ENCODE measurements around the gene PRTG. TPM values are rescaled to one million over a fixed set of nuclear protein-coding genes. Genes with fewer than 3 reads are reported as not detected.

PRTG gene
- total RNA-seq, 1 experiment from 2014 or later: not detected

DNA sequence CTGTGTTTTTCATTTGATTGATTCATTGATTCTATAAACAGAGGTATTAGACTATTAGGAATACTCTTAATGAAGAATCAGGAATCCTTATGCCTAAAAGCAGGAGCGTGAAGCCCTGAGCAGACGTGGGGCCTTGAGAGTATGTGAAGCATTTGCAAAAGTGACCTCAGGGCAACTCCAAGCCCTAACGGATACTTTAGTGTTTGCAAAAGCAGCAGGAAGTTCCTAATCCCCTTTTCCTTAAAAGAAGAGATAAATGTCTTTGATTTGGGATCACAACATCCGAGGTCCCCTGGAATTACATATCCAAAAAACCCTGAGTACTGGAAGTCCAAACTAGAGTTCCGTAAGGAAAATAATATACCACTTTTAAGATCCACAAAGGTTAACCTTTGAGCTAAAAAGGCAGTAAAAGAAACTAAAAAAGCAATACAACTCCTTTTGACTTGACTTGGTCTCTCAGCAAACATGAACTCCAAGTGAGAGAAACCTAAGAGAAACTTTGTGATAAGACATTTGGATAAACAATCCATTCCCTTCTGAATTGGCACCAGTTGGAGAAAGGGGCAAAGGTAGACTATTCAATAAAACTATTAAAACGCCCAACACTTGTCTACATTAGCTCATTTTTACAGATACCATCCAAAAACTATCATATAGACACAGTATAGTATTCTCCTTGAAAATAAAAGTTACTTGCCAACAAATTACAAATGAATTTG lies 27.4 kb downstream of the PRTG start:
- no peak overlapping the region for H3K4me2 ChIP-seq (ENCODE audit: low read depth, low read length, poor library complexity, severe bottlenecking)
- no peak overlapping the region for H3K4me3 ChIP-seq (ENCODE audit: low read length)
- no peaks in the 10 kb centered on the region for H3K79me2 ChIP-seq (ENCODE audit: low read length)
- H3K36me3 ChIP-seq (ENCODE audit: insufficient read depth, low read length): no peaks in the 10 kb centered on the region
- H3K9ac ChIP-seq (ENCODE audit: low read length): no peak overlapping the region
- no peaks in the 10 kb centered on the region for H4K20me1 ChIP-seq (ENCODE audit: insufficient read depth, low read depth, low read length)
- no peaks in the 10 kb centered on the region for H3K9me2 ChIP-seq (replicated peaks; ENCODE audit: insufficient read depth, low read length)
- H3K27ac ChIP-seq (ENCODE audit: low read length): no peak overlapping the region
- no peaks in the 10 kb centered on the region for H3K9me3 ChIP-seq (ENCODE audit: low read length)
- no peaks in the 10 kb centered on the region for H3K27me3 ChIP-seq (ENCODE audit: low read length)
- DNase-seq: no peak
- no peak overlapping the region for H2AFZ ChIP-seq (ENCODE audit: low read length)
- no peaks in the 10 kb centered on the region for H3K4me1 ChIP-seq (ENCODE audit: low read length)

DNA sequence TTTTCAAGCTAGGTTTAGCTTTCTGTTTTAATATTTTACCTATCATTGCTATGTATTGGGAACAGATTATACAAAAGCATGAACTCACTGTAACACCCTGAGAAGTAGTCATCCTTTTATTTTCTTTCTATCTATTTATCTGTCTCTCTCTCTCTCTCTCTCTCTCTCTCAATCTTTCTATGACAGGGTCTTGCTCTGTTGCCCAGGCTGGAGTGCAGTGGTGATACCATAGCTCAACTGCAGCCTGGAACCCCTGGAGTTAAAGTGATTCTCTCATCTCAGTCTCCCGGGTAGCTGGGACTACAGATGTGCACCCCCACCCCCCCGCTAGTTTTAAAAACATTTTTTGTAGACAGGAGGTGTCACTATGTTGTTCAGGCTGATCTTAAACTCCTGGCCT lies 28.9 kb downstream of the PRTG start:
- H2AFZ ChIP-seq (ENCODE audit: low read length): no peak overlapping the region
- no peak overlapping the region for H3K4me2 ChIP-seq (ENCODE audit: low read depth, low read length, poor library complexity, severe bottlenecking)
- H3K4me3 ChIP-seq (ENCODE audit: low read length): no peak overlapping the region
- H3K9me3 ChIP-seq (ENCODE audit: low read length): no peaks in the 10 kb centered on the region
- no peaks in the 10 kb centered on the region for H3K79me2 ChIP-seq (ENCODE audit: low read length)
- no peaks in the 10 kb centered on the region for H3K36me3 ChIP-seq (ENCODE audit: insufficient read depth, low read length)
- no peaks in the 10 kb centered on the region for H3K9me2 ChIP-seq (replicated peaks; ENCODE audit: insufficient read depth, low read length)
- no peaks in the 10 kb centered on the region for H4K20me1 ChIP-seq (ENCODE audit: insufficient read depth, low read depth, low read length)
- no peaks in the 10 kb centered on the region for H3K27me3 ChIP-seq (ENCODE audit: low read length)
- no peak overlapping the region for H3K27ac ChIP-seq (ENCODE audit: low read length)
- no peaks in the 10 kb centered on the region for H3K4me1 ChIP-seq (ENCODE audit: low read length)
- no peak for DNase-seq
- H3K9ac ChIP-seq (ENCODE audit: low read length): no peak overlapping the region

DNA sequence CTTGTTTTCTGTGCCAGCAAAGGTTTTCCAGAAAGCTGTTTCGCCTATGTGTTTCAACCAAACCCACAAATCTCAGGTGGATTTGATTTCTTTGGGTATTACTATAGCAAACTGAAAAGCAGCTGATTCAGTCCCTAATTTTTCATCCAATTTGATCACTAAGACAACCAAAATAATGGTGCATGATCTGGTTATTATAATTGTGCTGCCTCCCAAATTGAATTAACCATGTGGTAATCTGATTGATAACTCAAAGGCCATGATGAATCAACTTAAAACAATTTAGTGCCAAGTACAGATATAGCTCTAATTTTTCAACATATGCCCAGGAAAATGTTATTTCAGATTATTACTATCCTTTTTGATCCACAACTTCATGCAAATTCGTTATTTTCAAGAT lies 30.6 kb downstream of the PRTG start:
- Histone ChIP-seq H3K4me3 (ENCODE audit: low read length) (no peak overlapping the region), H3K79me2 (ENCODE audit: low read length) (no peaks in the 10 kb centered on the region), H3K27me3 (ENCODE audit: low read length) (no peaks in the 10 kb centered on the region), H3K9me2 (replicated peaks; ENCODE audit: insufficient read depth, low read length) (no peaks in the 10 kb centered on the region), H3K36me3 (ENCODE audit: insufficient read depth, low read length) (no peaks in the 10 kb centered on the region), H3K9me3 (ENCODE audit: low read length) (no peaks in the 10 kb centered on the region), H3K27ac (ENCODE audit: low read length) (no peak overlapping the region), H2AFZ (ENCODE audit: low read length) (no peak overlapping the region), H4K20me1 (ENCODE audit: insufficient read depth, low read depth, low read length) (no peaks in the 10 kb centered on the region), H3K9ac (ENCODE audit: low read length) (no peak overlapping the region), H3K4me1 (ENCODE audit: low read length) (no peaks in the 10 kb centered on the region), H3K4me2 (ENCODE audit: low read depth, low read length, poor library complexity, severe bottlenecking) (no peak overlapping the region)
- no peak for DNase-seq

DNA sequence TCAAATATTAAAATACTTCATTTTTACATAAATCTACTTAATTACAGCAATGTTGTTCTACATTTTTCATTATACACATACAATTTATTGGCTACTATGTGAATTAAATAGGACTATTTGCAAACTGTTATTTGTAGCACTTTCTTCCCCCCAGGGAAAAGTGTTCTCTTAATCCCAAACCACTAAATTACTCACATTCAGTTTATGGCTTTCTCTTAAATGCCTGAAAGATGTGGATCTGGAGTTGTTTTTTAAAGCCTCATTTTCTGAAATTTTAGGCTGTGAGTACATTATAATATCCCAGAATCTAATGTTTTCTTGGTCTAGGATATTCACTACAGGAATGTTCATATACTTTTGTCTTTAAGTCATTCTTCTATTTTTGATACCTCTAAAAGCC lies 32.7 kb downstream of the PRTG start:
- no peak overlapping the region for H3K4me3 ChIP-seq (ENCODE audit: low read length)

DNA sequence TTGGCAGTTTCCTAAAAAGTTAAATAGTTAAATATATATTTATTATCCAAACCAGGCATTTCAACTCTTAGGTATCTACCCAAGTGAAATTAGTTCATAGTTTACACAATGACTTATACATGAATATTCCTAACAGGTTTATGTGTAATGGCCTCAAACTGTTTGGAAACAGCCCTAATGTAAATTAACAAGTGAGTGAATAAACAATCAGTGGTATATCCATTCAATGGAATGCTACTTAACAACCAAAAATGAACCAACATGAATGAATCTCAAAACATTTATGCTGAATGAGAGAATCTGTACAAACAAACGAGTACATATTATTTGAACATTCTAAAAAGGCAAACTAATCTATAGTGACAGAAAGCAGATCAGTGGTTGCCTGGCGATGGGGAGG lies 33.5 kb downstream of the PRTG start:
- Histone ChIP-seq H3K27ac (ENCODE audit: low read length) (no peak overlapping the region), H3K9me3 (ENCODE audit: low read length) (no peaks in the 10 kb centered on the region), H3K4me1 (ENCODE audit: low read length) (no peaks in the 10 kb centered on the region), H3K36me3 (ENCODE audit: insufficient read depth, low read length) (no peaks in the 10 kb centered on the region), H4K20me1 (ENCODE audit: insufficient read depth, low read depth, low read length) (no peaks in the 10 kb centered on the region), H3K27me3 (ENCODE audit: low read length) (no peaks in the 10 kb centered on the region), H2AFZ (ENCODE audit: low read length) (no peak overlapping the region), H3K79me2 (ENCODE audit: low read length) (no peaks in the 10 kb centered on the region), H3K9ac (ENCODE audit: low read length) (no peak overlapping the region), H3K9me2 (replicated peaks; ENCODE audit: insufficient read depth, low read length) (no peaks in the 10 kb centered on the region), H3K4me2 (ENCODE audit: low read depth, low read length, poor library complexity, severe bottlenecking) (no peak overlapping the region), H3K4me3 (ENCODE audit: low read length) (no peak overlapping the region)
- no peak for DNase-seq

More for the DNA sequence above, 32.7 kb downstream of the PRTG start:
- Histone ChIP-seq H3K9me3 (ENCODE audit: low read length) (no peaks in the 10 kb centered on the region), H3K4me1 (ENCODE audit: low read length) (no peaks in the 10 kb centered on the region), H2AFZ (ENCODE audit: low read length) (no peak overlapping the region), H3K4me2 (ENCODE audit: low read depth, low read length, poor library complexity, severe bottlenecking) (no peak overlapping the region), H3K27ac (ENCODE audit: low read length) (no peak overlapping the region), H3K36me3 (ENCODE audit: insufficient read depth, low read length) (no peaks in the 10 kb centered on the region), H3K79me2 (ENCODE audit: low read length) (no peaks in the 10 kb centered on the region), H3K27me3 (ENCODE audit: low read length) (no peaks in the 10 kb centered on the region), H3K9ac (ENCODE audit: low read length) (no peak overlapping the region), H3K9me2 (replicated peaks; ENCODE audit: insufficient read depth, low read length) (no peaks in the 10 kb centered on the region), H4K20me1 (ENCODE audit: insufficient read depth, low read depth, low read length) (no peaks in the 10 kb centered on the region)
- DNase-seq: no peak

DNA sequence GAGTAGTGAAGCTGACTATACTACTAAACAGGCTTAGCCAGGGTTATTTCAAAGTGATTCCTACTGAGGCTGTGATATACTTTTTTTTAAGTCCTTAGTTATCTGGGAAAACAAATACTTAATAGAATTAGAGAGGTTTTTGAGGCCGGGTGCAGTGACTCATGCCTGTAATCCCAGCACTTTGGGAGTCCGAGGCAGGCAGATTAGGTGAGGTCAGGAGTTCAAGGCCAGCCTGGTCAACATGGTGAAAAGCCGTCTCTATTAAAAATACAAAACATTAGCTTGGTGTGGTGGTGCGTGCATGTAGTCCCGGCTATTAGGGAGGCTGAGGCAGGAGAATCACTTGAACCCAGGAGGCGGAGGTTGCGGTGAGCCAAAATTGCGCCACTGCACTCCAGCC lies 34.2 kb downstream of the PRTG start:
- Histone ChIP-seq H3K79me2 (ENCODE audit: low read length) (no peaks in the 10 kb centered on the region), H4K20me1 (ENCODE audit: insufficient read depth, low read depth, low read length) (no peaks in the 10 kb centered on the region)

DNA sequence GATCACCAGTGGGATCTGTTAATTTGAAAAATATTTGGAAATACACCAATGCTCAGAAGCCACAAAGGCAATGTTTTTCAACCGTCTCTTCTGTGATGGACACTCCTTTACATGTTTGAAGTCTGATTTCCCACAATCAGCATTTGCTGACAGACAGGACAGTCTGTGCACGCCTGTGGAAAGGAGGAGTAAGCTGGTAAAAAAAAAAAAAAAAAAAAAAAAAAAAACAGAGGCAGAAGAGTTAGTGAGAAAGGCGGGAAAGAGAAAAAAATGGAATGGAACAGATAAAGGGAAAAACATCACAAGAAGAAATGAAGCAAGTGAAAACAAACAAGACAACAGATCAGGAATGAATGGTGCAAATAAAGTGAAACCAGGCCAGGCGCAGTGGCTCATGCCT lies 35.0 kb downstream of the PRTG start:
- Histone ChIP-seq H3K4me2 (ENCODE audit: low read depth, low read length, poor library complexity, severe bottlenecking) (no peak overlapping the region), H3K9ac (ENCODE audit: low read length) (no peak overlapping the region), H3K27ac (ENCODE audit: low read length) (no peak overlapping the region), H3K36me3 (ENCODE audit: insufficient read depth, low read length) (no peaks in the 10 kb centered on the region), H3K27me3 (ENCODE audit: low read length) (no peaks in the 10 kb centered on the region), H3K4me1 (ENCODE audit: low read length) (no peaks in the 10 kb centered on the region), H3K79me2 (ENCODE audit: low read length) (no peaks in the 10 kb centered on the region), H3K9me3 (ENCODE audit: low read length) (no peaks in the 10 kb centered on the region), H2AFZ (ENCODE audit: low read length) (no peak overlapping the region), H3K4me3 (ENCODE audit: low read length) (no peak overlapping the region), H3K9me2 (replicated peaks; ENCODE audit: insufficient read depth, low read length) (no peaks in the 10 kb centered on the region), H4K20me1 (ENCODE audit: insufficient read depth, low read depth, low read length) (no peaks in the 10 kb centered on the region)
- no peak for DNase-seq

More for the DNA sequence above, 34.2 kb downstream of the PRTG start:
- Histone ChIP-seq H3K27ac (ENCODE audit: low read length) (no peak overlapping the region), H3K4me1 (ENCODE audit: low read length) (no peaks in the 10 kb centered on the region), H3K4me2 (ENCODE audit: low read depth, low read length, poor library complexity, severe bottlenecking) (no peak overlapping the region), H2AFZ (ENCODE audit: low read length) (no peak overlapping the region), H3K9ac (ENCODE audit: low read length) (no peak overlapping the region), H3K36me3 (ENCODE audit: insufficient read depth, low read length) (no peaks in the 10 kb centered on the region), H3K4me3 (ENCODE audit: low read length) (no peak overlapping the region), H3K9me2 (replicated peaks; ENCODE audit: insufficient read depth, low read length) (no peaks in the 10 kb centered on the region), H3K9me3 (ENCODE audit: low read length) (no peaks in the 10 kb centered on the region), H3K27me3 (ENCODE audit: low read length) (no peaks in the 10 kb centered on the region)
- no peak for DNase-seq

DNA sequence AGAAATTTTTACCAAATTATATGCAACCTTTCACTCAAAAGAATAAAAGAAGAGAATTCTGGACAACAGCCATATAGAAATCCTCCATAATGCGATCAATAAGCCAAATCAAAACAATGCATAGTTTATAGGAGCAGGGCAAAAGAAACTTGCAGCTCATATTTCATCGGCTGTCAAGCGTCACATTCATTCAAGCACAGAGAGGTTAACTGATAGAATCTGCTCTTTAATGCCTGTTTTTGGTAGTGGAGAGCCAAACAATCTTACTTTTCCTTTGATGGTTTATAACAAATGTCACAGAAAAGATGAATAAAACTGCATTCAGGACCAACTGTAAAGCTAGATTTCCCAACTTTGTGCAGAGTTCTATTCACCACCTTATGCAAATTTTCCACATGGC lies 35.4 kb downstream of the PRTG start:
- Histone ChIP-seq H3K4me1 (ENCODE audit: low read length) (no peaks in the 10 kb centered on the region), H3K9ac (ENCODE audit: low read length) (no peak overlapping the region), H3K36me3 (ENCODE audit: insufficient read depth, low read length) (no peaks in the 10 kb centered on the region), H3K79me2 (ENCODE audit: low read length) (no peaks in the 10 kb centered on the region), H3K27me3 (ENCODE audit: low read length) (no peaks in the 10 kb centered on the region), H3K9me2 (replicated peaks; ENCODE audit: insufficient read depth, low read length) (no peaks in the 10 kb centered on the region), H3K4me3 (ENCODE audit: low read length) (no peak overlapping the region), H4K20me1 (ENCODE audit: insufficient read depth, low read depth, low read length) (no peaks in the 10 kb centered on the region), H3K27ac (ENCODE audit: low read length) (no peak overlapping the region), H3K4me2 (ENCODE audit: low read depth, low read length, poor library complexity, severe bottlenecking) (no peak overlapping the region), H2AFZ (ENCODE audit: low read length) (no peak overlapping the region), H3K9me3 (ENCODE audit: low read length) (no peaks in the 10 kb centered on the region)
- DNase-seq: no peak

Data from Karpas-422 (cell line).